ENCODE data around the gene HRH4.

HRH4 gene

GRCh38 chr18:24479371-24479770, 18.9 kb downstream of the HRH4 start:
- H3K79me2 ChIP-seq (ENCODE audit: low read length): no peaks in the 10 kb centered on the region
- no peak overlapping the region for H3K4me3 ChIP-seq (ENCODE audit: low read length)
- H3K9ac ChIP-seq (ENCODE audit: low read length): no peak overlapping the region
- no peak overlapping the region for H3K27ac ChIP-seq (ENCODE audit: low read length)
- no peaks in the 10 kb centered on the region for H3K9me2 ChIP-seq (replicated peaks; ENCODE audit: insufficient read depth, low read length)
- H3F3A ChIP-seq (ENCODE audit: insufficient read depth, low read length): no peaks in the 10 kb centered on the region
- no peak for DNase-seq
- no peaks in the 10 kb centered on the region for H3K4me1 ChIP-seq (ENCODE audit: low read length)
- H2AFZ ChIP-seq (ENCODE audit: low read length): no peak overlapping the region
- H3K9me3 ChIP-seq (replicated peaks; ENCODE audit: insufficient read depth, low read length): no peaks in the 10 kb centered on the region
- no peaks in the 10 kb centered on the region for H3K27me3 ChIP-seq (replicated peaks; ENCODE audit: insufficient read depth, low read length)
- no peak overlapping the region for H3K4me2 ChIP-seq (ENCODE audit: low read depth, low read length)
- no peaks in the 10 kb centered on the region for H4K20me1 ChIP-seq (ENCODE audit: insufficient read depth, low read length)
- TF ChIP-seq CTCF (IDR thresholded peaks at IDR 0.05; ENCODE audit: low read length) (no peak), EZH2phosphoT487 (IDR thresholded peaks at IDR 0.05; ENCODE audit: low read length) (no peak), EZH2 (optimal IDR thresholded peaks at IDR 0.05; ENCODE audit: low read depth, low read length) (no peak)
- H3K36me3 ChIP-seq (replicated peaks; ENCODE audit: insufficient read depth, low read length): no peaks in the 10 kb centered on the region

GRCh38 chr18:24482821-24483220, 22.4 kb downstream of the HRH4 start:
- no peak overlapping the region for H2AFZ ChIP-seq (ENCODE audit: low read length)
- no peaks in the 10 kb centered on the region for H3K27me3 ChIP-seq (replicated peaks; ENCODE audit: insufficient read depth, low read length)
- H3K9ac ChIP-seq (ENCODE audit: low read length): no peak overlapping the region
- no peak for TF ChIP-seq EZH2 (optimal IDR thresholded peaks at IDR 0.05; ENCODE audit: low read depth, low read length)
- TF ChIP-seq CTCF (IDR thresholded peaks at IDR 0.05; ENCODE audit: low read length): no peak
- no peak for TF ChIP-seq EZH2phosphoT487 (IDR thresholded peaks at IDR 0.05; ENCODE audit: low read length)
- H3K79me2 ChIP-seq (ENCODE audit: low read length): no peaks in the 10 kb centered on the region
- no peaks in the 10 kb centered on the region for H4K20me1 ChIP-seq (ENCODE audit: insufficient read depth, low read length)
- no peak for DNase-seq
- no peaks in the 10 kb centered on the region for H3K36me3 ChIP-seq (replicated peaks; ENCODE audit: insufficient read depth, low read length)
- no peaks in the 10 kb centered on the region for H3K9me3 ChIP-seq (replicated peaks; ENCODE audit: insufficient read depth, low read length)
- H3K27ac ChIP-seq (ENCODE audit: low read length): no peak overlapping the region
- H3K4me3 ChIP-seq (ENCODE audit: low read length): no peak overlapping the region
- no peak overlapping the region for H3K4me2 ChIP-seq (ENCODE audit: low read depth, low read length)
- H3K9me2 ChIP-seq (replicated peaks; ENCODE audit: insufficient read depth, low read length): no peaks in the 10 kb centered on the region
- H3F3A ChIP-seq (ENCODE audit: insufficient read depth, low read length): no peaks in the 10 kb centered on the region
- peaks cover 1% of the 10 kb centered on the region; the same call in 1 of the 2 replicates for H3K4me1 ChIP-seq (ENCODE audit: low read length)

GRCh38 chr18:24485681-24486080, 25.2 kb downstream of the HRH4 start:
- DNase-seq: no peak
- peaks cover 4% of the 10 kb centered on the region; the same call in 1 of the 2 replicates for H3K4me1 ChIP-seq (ENCODE audit: low read length)
- no peak for TF ChIP-seq EZH2phosphoT487 (IDR thresholded peaks at IDR 0.05; ENCODE audit: low read length)
- TF ChIP-seq EZH2 (optimal IDR thresholded peaks at IDR 0.05; ENCODE audit: low read depth, low read length): no peak
- TF ChIP-seq CTCF (IDR thresholded peaks at IDR 0.05; ENCODE audit: low read length): no peak
- no peak overlapping the region for H3K4me2 ChIP-seq (ENCODE audit: low read depth, low read length)
- H3K36me3 ChIP-seq (replicated peaks; ENCODE audit: insufficient read depth, low read length): no peaks in the 10 kb centered on the region
- no peaks in the 10 kb centered on the region for H3K79me2 ChIP-seq (ENCODE audit: low read length)
- H3K27ac ChIP-seq (ENCODE audit: low read length): no peak overlapping the region
- no peak overlapping the region for H3K4me3 ChIP-seq (ENCODE audit: low read length)
- no peaks in the 10 kb centered on the region for H3K9me2 ChIP-seq (replicated peaks; ENCODE audit: insufficient read depth, low read length)
- H4K20me1 ChIP-seq (ENCODE audit: insufficient read depth, low read length): no peaks in the 10 kb centered on the region
- H3K27me3 ChIP-seq (replicated peaks; ENCODE audit: insufficient read depth, low read length): no peaks in the 10 kb centered on the region
- 0 out of 2 replicates have a peak, but pooled peaks cover 2% of the 10 kb centered on the region for H3F3A ChIP-seq (ENCODE audit: insufficient read depth, low read length)
- no peak overlapping the region for H3K9ac ChIP-seq (ENCODE audit: low read length)
- no peaks in the 10 kb centered on the region for H3K9me3 ChIP-seq (replicated peaks; ENCODE audit: insufficient read depth, low read length)
- no peak overlapping the region for H2AFZ ChIP-seq (ENCODE audit: low read length)

Data from MM.1S (cell line).